WERI-Rb-1 (cell line): ENCODE measurements around the gene WTAP.

ENCODE experiments used
- DNase-seq: peaks from one replicate; pipeline ENCODE4 v3.0.0-alpha.2; 2020
- H3K27ac ChIP-seq: fragments of 250-450 bp; sonication (Bioruptor Pico); 2 replicates; pipeline ENCODE4 v1.5.1; 2020; ENCODE audit warnings: mild to moderate bottlenecking, moderate library complexity
- H3K27me3 ChIP-seq: fragments of 250-450 bp; sonication (Bioruptor Pico); 2 replicates; pipeline ENCODE4 v1.5.1; 2021; ENCODE audit warnings: mild to moderate bottlenecking, low read depth, moderate library complexity; ENCODE audit not compliant: insufficient read depth, severe bottlenecking
- H3K36me3 ChIP-seq: fragments of 250-450 bp; sonication (Bioruptor Pico); 2 replicates; pipeline ENCODE4 v1.5.1; 2020; ENCODE audit warnings: mild to moderate bottlenecking, moderate library complexity
- H3K4me3 ChIP-seq: 2 replicates; pipeline ENCODE4 v1.5.1; 2011; ENCODE audit warnings: low read depth, mild to moderate bottlenecking, control low read depth, low read length
- H3K9me3 ChIP-seq: fragments of 250-450 bp; sonication (Bioruptor Pico); 2 replicates; pipeline ENCODE4 v1.5.1; 2021; ENCODE audit warnings: mild to moderate bottlenecking, moderate library complexity; ENCODE audit not compliant: severe bottlenecking
- TF ChIP-seq, protein P1 (sequence below): IDR thresholded peaks from 2 replicates; pipeline ENCODE4 v1.5.1; 2011; ENCODE audit warnings: low read depth, mild to moderate bottlenecking, control low read depth, inconsistent platforms, low read length

Gene WTAP

DNA sequence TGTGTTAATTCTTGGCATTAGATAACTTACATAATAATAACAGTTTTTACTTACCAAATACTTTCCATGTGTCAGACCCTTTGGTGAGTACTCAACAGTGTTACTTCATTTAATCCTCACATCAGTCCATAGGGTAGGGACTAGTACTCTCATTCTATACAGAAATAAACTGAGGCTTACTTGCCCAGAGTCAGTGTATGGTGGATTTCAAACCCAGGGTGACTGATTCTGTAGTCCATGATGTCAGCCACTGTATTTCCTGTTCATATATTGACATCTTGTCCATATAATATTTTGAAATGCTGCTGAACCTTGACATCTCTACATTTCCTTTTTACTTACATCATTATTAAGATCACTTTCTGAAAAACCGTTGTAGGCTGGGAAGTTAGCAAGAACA, 70.2 kb downstream of the WTAP start:
- Histone ChIP-seq H3K9me3 (no peaks in the 10 kb centered on the region), H3K27ac (no peak overlapping the region), H3K36me3 (peaks cover 64% of the 10 kb centered on the region), H3K4me3 (no peak overlapping the region), H3K27me3 (no peaks in the 10 kb centered on the region)
- TF ChIP-seq, protein P1, sequence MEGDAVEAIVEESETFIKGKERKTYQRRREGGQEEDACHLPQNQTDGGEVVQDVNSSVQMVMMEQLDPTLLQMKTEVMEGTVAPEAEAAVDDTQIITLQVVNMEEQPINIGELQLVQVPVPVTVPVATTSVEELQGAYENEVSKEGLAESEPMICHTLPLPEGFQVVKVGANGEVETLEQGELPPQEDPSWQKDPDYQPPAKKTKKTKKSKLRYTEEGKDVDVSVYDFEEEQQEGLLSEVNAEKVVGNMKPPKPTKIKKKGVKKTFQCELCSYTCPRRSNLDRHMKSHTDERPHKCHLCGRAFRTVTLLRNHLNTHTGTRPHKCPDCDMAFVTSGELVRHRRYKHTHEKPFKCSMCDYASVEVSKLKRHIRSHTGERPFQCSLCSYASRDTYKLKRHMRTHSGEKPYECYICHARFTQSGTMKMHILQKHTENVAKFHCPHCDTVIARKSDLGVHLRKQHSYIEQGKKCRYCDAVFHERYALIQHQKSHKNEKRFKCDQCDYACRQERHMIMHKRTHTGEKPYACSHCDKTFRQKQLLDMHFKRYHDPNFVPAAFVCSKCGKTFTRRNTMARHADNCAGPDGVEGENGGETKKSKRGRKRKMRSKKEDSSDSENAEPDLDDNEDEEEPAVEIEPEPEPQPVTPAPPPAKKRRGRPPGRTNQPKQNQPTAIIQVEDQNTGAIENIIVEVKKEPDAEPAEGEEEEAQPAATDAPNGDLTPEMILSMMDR, result no peak
- DNase-seq, result no peak

DNA sequence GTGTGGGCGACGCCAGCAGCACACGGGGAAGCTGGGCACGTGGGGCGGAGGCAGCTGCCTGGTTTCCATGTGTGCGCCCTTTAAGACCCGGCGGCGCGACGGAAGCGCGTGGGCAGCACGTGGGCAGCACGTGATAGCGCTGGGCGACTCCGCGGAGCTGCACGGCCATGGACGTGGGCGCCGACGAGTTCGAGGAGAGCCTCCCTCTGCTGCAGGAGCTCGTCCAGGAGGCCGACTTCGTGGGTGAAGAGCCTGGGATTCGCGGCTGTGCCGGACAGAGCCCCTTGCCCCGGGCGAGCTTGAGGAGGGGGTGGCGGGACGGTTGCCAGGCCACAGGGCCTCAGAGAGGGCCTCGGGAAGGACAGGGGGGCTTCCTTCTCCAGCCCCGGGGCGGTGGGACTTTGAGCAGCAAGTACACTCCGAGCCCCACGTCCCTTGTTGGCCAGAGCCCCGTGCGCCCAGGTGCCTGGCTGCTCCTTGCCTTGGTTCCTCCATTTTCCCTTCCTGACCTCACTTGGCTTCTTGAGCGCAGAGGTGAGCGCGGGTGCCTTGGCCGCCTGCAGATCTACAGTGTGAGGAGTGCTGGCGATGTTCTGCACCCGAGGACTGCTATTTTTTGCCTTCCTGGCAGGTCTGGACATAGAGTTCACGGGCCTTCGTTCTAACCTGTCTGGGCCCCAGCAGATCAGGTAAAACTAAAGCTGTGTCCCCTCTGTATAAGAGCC, 73.0 kb downstream of the WTAP start, which contains the start of gene PNLDC1:
Gene PNLDC1 (plus strand): TSS at position 136 of the 725 bp plus-strand sequence. CDS start 32 bp downstream, at position 168.
- H3K36me3 ChIP-seq, result peaks cover 44% of the 10 kb centered on the region
- H3K27me3 ChIP-seq, result no peaks in the 10 kb centered on the region

DNA sequence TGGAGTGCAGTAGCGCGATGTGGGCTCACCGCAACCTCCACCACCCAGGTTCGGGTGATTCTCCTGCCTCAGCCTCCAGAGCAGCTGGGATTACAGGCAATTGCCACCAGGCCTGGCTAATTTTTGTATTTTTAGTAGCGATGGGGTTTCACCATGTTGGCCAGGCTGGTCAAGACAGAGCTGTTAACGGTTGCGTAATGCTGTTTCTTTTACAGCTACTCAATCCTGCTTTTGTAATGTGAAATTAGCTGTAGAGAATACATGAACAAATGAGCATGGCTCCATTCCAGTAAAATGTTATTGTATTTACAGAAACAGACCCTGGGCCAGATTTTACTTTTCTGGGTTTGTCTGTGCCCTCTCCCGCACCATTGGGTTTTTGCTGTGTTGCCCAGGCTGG, 74.6 kb downstream of the WTAP start:
- H3K27ac ChIP-seq, result no peak overlapping the region
- H3K36me3 ChIP-seq, result peaks cover 30% of the 10 kb centered on the region
- TF ChIP-seq, protein P1, result no peak
- H3K9me3 ChIP-seq, result no peaks in the 10 kb centered on the region
- DNase-seq, result no peak
- H3K4me3 ChIP-seq, result no peak overlapping the region
- no peaks in the 10 kb centered on the region for H3K27me3 ChIP-seq

More for the DNA sequence above, 73.0 kb downstream of the WTAP start, which contains the start of gene PNLDC1:
- H3K27ac ChIP-seq, result no peak within 1 kb of the TSS
- TF ChIP-seq, protein P1, result no peak
- no peak within 1 kb of the TSS for H3K4me3 ChIP-seq
- no peaks in the 10 kb centered on the region for H3K9me3 ChIP-seq
- no peak for DNase-seq

DNA sequence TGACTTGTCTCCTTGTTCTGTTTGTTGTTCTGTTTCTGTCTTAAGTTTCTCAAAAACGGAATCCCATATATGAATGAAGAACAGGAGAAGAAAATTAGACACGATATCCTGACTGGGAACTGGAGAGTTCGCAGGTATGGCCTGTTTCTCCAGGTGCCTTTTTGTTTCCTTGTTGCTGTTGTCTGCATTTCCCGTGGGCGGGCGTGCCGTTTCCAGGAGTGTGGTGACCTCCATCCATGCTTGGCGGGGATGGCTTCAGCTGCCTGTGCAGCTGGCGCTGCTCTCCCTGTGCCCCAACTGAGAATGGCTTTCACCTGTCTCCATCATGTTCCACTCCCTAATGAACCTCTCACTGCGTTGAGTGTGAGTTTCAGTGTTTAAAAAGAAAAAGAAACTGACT, 77.2 kb downstream of the WTAP start:
- TF ChIP-seq, protein P1, result no peak
- no peak for DNase-seq
- Histone ChIP-seq H3K27ac (no peak overlapping the region), H3K4me3 (no peak overlapping the region), H3K9me3 (no peaks in the 10 kb centered on the region), H3K27me3 (no peaks in the 10 kb centered on the region), H3K36me3 (peaks cover 5% of the 10 kb centered on the region)

DNA sequence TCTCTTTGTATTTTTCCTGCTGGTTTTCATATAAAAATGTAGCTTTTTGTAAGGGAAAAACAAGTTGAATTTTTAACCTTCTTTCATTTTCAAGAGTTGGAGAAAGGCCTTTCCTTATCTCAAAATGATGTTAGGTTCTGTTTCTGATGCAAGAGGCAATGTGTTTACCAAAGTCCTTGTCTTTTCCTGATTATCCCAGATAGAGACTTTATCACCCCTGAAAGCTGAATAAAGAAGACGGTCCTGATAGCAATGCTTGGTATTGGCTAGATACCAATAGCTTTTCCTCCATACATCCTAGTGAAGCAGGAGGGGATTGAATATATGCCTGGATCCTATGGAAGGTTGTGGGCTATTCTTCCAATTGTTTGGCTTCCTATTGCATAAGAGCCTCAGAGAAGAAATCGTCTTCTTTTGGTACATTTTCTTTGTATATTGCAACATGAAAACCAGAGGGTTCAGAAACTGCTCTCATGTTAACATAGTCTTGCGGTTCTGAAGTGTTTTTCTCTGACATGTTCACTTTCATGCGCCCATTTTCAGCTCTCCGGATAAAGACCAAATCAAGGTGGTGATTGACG, 78.2 kb downstream of the WTAP start:
- no peak for DNase-seq
- Histone ChIP-seq H3K9me3 (no peaks in the 10 kb centered on the region), H3K27me3 (no peaks in the 10 kb centered on the region), H3K4me3 (no peak overlapping the region), H3K27ac (no peak overlapping the region), H3K36me3 (no peaks in the 10 kb centered on the region)
- TF ChIP-seq, protein P1, result no peak
